Body of pancreas (tissue), 4 donors: ENCODE data around the gene AGO3. TPM values are rescaled to one million over a fixed set of nuclear protein-coding genes. Genes with fewer than 3 reads are reported as not detected.

ENCODE experiments used
- ATAC-seq: fragments of 150-250 bp; one replicate; pipeline ENCODE4 v1.9.1; 2016
- DNase-seq, 4 donors: peaks; one replicate each; pipeline ENCODE4 v3.0.0-alpha.2; 2019
- H3K27ac ChIP-seq, 4 donors: fragments of 200-600 bp; sonication (generic); 1 replicate in 3 of 4; 2 replicates in 1 of 4; pipeline versions ENCODE4 v1.5.1 to v1.6.1; 2016 to 2019; ENCODE audit warnings: mild to moderate bottlenecking in 1 of 4, mixed read lengths in 1 of 4, moderate library complexity in 1 of 4
- H3K27me3 ChIP-seq, 2 donors: fragments of 200-600 bp; sonication (generic); one replicate each; pipeline ENCODE4 v1.6.0; 2016; ENCODE audit warnings: mild to moderate bottlenecking in 1 of 2
- H3K36me3 ChIP-seq, 2 donors: fragments of 200-600 bp; sonication (generic); replicated peaks in 1 of 2; 2 replicates each; pipeline ENCODE4 v1.5.1; 2016; ENCODE audit warnings: low read depth in 2 of 2; ENCODE audit not compliant: insufficient read depth in 1 of 2
- H3K4me1 ChIP-seq: fragments of 200-600 bp; sonication (generic); one replicate; pipeline ENCODE4 v1.6.0; 2016
- H3K4me3 ChIP-seq, 2 donors: fragments of 200-600 bp; sonication (generic); 1 replicate in 1 of 2; 2 replicates in 1 of 2; pipeline ENCODE4 v1.5.1; 2016 to 2019
- H3K9me3 ChIP-seq, 3 donors: fragments of 200-600 bp; sonication (generic); 1 replicate in 2 of 3; 2 replicates in 1 of 3; pipeline ENCODE4 v1.5.1; 2016
- CTCF ChIP-seq, 7 experiments: fragments of 450-650 bp in 4 of 7; fragments of 200-600 bp in 3 of 7; sonication (generic) in 3 of 7; IDR thresholded peaks; one replicate each; pipeline ENCODE4 v1.5.1; 2016 to 2019; ENCODE audit warnings: antibody characterized with exemption in 7 of 7
- POLR2A ChIP-seq, 3 donors: fragments of 450-650 bp; IDR thresholded peaks; one replicate each; pipeline ENCODE4 v1.6.1; 2016; ENCODE audit warnings: antibody characterized with exemption in 3 of 3, mild to moderate bottlenecking in 2 of 3
- WGBS, 2 donors: methylation state at CpG; one replicate each; pipeline ENCODE4 v1.1.5; 2017; 5-methylcytosine and 5-hydroxymethylcytosine counted together
- intact Hi-C: fragments of 100-400 bp; cut with DNase I; formaldehyde crosslinking; loops from one replicate; pipeline ENCODE4 v1.15.1; 2023
- total RNA-seq, 2 donors: library from RNA; depleted of rRNA; stranded (reverse); fragments of >200 nt; gene quantifications; one replicate each; pipeline ENCODE4 v1.1.0, GENCODE V29; 2016

The AGO3 gene
- total RNA-seq, 2 donors from 2014 or later: 10.9 to 12.2 TPM

DNA sequence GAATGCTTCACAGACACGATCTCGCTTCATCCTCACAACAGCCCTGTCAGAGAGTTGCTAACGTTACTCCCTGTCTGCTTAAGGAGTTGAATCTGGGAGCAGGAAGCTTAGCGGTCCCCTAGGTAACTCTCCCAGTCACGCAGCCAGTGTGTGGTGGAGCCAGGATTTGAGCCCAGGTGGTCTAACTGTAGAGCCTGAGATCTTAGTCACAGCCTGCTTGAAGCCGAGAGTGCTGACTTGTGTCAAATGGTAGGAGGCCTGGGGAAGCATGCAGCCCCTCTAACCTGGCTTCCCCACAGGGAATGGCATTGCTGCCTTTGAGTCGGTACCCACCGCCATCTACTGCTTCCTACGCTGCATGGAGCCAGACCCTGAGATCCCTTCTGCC, 161.9 kb downstream of the AGO3 start:
- Histone ChIP-seq H3K4me1 (peaks cover 17% of the 10 kb centered on the region), H3K4me3 (no peak overlapping the region), H3K9me3 (no peaks in the 10 kb centered on the region), H3K27ac (no peak overlapping the region), H3K27me3 (no peaks in the 10 kb centered on the region), H3K36me3 (peaks cover 19% of the 10 kb centered on the region in 2 donors)
- 94 to 95% methylated on average over 7 to 9 of the region's 9 CpGs for WGBS, 2 donors
- TF ChIP-seq CTCF (IDR thresholded peaks at IDR 0.05) (no peak), POLR2A (IDR thresholded peaks at IDR 0.05) (no peak)
- DNase-seq (no peak), ATAC-seq (no peak)
- intact Hi-C loops: loop anchor here (10.0 kb wide), 2 partner anchors 52 to 322 kb away; partner anchors contain the start of gene TRAPPC3

DNA sequence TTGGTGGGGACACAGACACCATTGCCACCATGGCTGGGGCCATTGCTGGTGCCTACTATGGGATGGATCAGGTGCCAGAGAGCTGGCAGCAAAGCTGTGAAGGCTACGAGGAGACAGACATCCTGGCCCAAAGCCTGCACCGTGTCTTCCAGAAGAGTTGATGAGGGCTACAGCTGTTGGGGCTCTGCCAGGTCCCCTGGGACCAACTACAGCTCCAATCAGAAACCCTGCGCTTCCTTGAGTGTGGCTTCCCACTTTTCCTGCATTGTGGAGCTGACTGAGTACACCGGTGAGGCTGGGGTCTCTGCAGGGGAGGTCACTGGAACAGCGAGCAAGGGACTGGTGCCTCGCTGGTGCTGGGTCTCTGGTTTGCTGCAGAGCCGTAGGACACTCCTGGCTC, 162.3 kb downstream of the AGO3 start:
- peaks cover 15% of the 10 kb centered on the region for H3K4me1 ChIP-seq
- 82% methylated on average over 6 of the region's 7 CpGs for WGBS, 2 donors
- intact Hi-C loops: loop anchor here (10.0 kb wide), 2 partner anchors 52 to 322 kb away; partner anchors contain the start of gene TRAPPC3
- TF ChIP-seq POLR2A (IDR thresholded peaks at IDR 0.05): no peak
- TF ChIP-seq CTCF (IDR thresholded peaks at IDR 0.05): no peak
- H3K27ac ChIP-seq: no peak overlapping the region
- no peak overlapping the region for H3K4me3 ChIP-seq
- peaks cover 19% of the 10 kb centered on the region in 2 donors for H3K36me3 ChIP-seq
- H3K27me3 ChIP-seq: no peaks in the 10 kb centered on the region
- no peaks in the 10 kb centered on the region for H3K9me3 ChIP-seq
- DNase-seq: no peak
- ATAC-seq: no peak

DNA sequence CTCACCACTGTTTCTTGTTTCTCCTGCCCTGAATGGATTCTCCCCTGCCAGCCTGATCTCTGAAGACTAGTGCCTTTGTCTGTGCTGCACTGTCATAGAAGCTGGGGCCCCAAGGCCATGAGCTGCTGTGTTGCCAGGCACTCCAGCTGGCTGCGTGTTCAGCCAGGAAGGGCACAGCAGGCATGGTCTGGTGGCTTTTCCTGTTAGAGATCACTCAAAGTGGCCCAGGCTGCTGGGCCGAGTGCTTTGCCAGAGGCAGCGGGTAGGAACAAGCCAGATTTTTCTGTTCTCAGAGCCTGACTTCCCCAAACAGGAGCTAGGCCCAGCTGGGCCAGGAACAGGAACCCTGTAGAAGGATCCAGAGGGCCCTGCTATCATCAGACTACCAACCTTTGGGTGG, 163.0 kb downstream of the AGO3 start:
- intact Hi-C loops: loop anchor here (10.0 kb wide), 2 partner anchors 51 to 321 kb away; partner anchors contain the start of gene TRAPPC3
- H3K36me3 ChIP-seq: peaks cover 19% of the 10 kb centered on the region in 2 donors
- peak overlapping the region in 1 of 4 donors; percentile 9 for H3K27ac ChIP-seq
- WGBS, 2 donors: 33% methylated on average over 3 of the region's 3 CpGs; no CpG with 5 or more reads in 1 of the 2 donors
- no peaks in the 10 kb centered on the region for H3K9me3 ChIP-seq
- no peak overlapping the region for H3K4me3 ChIP-seq
- H3K27me3 ChIP-seq: no peaks in the 10 kb centered on the region
- peaks cover 12% of the 10 kb centered on the region for H3K4me1 ChIP-seq
- no peak for ATAC-seq
- TF ChIP-seq CTCF (IDR thresholded peaks at IDR 0.05): no peak
- no peak for TF ChIP-seq POLR2A (IDR thresholded peaks at IDR 0.05)
- no peak for DNase-seq

DNA sequence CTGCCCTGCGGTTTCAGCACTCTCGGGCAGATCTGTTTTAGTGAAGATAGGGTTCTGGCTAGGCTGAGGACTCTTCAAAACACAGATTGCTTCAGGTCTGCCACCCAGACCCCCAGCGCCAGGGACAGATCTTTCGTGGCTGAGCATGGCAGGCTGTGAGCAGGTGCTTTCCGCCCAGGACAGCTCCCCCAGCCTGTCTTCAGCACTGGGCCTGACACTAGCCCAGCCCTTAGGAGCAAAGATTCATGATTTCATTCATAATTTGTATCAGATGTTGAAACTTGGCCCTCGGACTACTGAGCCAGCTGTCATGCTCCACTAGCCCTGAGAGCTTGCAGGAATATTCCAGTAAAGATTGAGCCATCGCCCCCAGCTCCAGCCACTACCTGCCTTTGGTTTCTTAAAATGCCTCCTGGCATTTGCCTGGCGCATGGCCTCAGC, 163.7 kb downstream of the AGO3 start:
- no peaks in the 10 kb centered on the region for H3K27me3 ChIP-seq
- TF ChIP-seq POLR2A (IDR thresholded peaks at IDR 0.05) (no peak), CTCF (IDR thresholded peaks at IDR 0.05) (no peak)
- no peaks in the 10 kb centered on the region for H3K9me3 ChIP-seq
- peaks cover 19% of the 10 kb centered on the region in 2 donors for H3K36me3 ChIP-seq
- WGBS, 2 donors: 90 to 95% methylated on average over 5 to 8 of the region's 8 CpGs
- peaks cover 9% of the 10 kb centered on the region for H3K4me1 ChIP-seq
- DNase-seq (no peak), ATAC-seq (no peak)
- no peak overlapping the region for H3K4me3 ChIP-seq
- H3K27ac ChIP-seq: no peak overlapping the region
- intact Hi-C loops: loop anchor here (5.0 to 10.0 kb wide), 3 partner anchors 50 to 320 kb away; partner anchors contain the start of gene TRAPPC3
